Kidney epithelial cell (primary cell): ENCODE measurements around the gene THTPA. TPM values are rescaled to one million over a fixed set of nuclear protein-coding genes. Genes with fewer than 3 reads are reported as not detected.

Source experiments
- DNase-seq: peaks from one replicate; pipeline ENCODE4 v3.0.0-alpha.2; 2010; ENCODE audit warnings: low read depth
- H3K27me3 ChIP-seq: 2 replicates; pipeline ENCODE4 v1.6.0; 2011; ENCODE audit warnings: low read length; ENCODE audit not compliant: control insufficient read depth, insufficient read depth
- H3K36me3 ChIP-seq: 2 replicates; pipeline ENCODE4 v1.5.1; 2011; ENCODE audit warnings: low read length; ENCODE audit not compliant: control insufficient read depth, insufficient read depth
- H3K4me3 ChIP-seq: 2 replicates; pipeline ENCODE4 v1.5.1; 2011; ENCODE audit warnings: low read depth, mild to moderate bottlenecking, control low read depth, low read length
- CTCF ChIP-seq: IDR thresholded peaks from 2 replicates; pipeline ENCODE4 v1.5.1; 2011; ENCODE audit warnings: mild to moderate bottlenecking, moderate library complexity, low read length, control low read depth, inconsistent platforms; ENCODE audit not compliant: insufficient read depth, poor library complexity, severe bottlenecking
- total RNA-seq: library from RNA; depleted of rRNA; stranded (reverse); fragments of >200 nt; gene quantifications from 2 replicates; pipeline ENCODE4 v1.2.3, GENCODE V29; 2015

Gene THTPA
- total RNA-seq, 1 donor from 2014 or later, result 8.5 TPM

DNA sequence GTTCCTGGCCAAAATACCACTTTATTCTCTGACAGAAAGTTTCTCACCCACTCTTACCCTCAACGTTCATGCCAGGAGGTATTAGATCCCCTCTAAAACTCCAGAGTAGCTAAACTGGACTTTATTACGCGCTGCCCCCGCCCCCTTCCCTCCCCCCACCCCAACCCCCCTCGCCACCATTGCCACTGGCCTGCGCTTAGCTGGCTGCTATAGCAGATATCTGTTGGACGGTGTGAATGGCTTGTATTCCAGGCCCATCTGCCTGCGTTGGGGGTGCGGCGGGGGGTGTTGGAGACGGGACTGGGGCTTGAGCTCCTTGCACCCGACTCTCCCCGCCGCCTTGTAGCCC, 564 bp upstream of the THTPA start:
- H3K36me3 ChIP-seq, result peaks cover 4% of the 10 kb centered on the region
- DNase-seq, result no peak
- H3K4me3 ChIP-seq, result peak overlapping the region; percentile 91
- no peaks in the 10 kb centered on the region for H3K27me3 ChIP-seq
- no peak for TF ChIP-seq CTCF

DNA sequence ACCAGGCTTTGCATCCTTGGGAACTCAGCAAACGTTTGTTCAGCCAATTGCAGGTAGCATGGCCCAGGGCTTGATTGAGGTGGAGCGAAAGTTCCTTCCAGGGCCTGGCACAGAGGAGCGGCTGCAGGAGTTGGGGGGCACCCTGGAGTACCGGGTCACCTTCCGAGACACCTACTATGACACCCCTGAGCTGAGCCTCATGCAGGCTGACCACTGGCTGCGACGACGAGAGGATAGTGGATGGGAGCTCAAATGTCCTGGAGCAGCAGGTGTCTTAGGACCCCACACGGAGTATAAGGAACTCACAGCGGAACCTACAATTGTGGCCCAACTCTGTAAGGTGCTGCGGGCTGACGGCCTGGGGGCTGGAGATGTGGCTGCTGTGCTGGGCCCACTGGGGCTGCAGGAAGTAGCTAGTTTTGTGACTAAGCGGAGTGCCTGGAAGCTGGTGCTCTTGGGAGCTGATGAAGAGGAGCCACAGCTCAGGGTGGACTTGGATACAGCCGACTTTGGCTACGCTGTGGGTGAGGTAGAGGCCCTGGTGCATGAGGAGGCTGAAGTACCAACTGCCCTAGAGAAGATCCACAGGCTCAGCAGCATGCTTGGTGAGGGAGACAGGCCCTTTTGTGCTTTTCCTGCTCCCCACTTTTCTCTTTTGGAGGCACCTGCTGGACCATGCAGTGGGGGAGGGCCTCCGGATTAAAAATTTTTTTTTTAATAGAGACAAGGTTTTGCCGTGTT, 799 bp downstream of the THTPA start:
- DNase-seq, result no peak
- H3K4me3 ChIP-seq, result peak overlapping the region; percentile 91
- TF ChIP-seq CTCF, result no peak
- H3K27me3 ChIP-seq, result no peaks in the 10 kb centered on the region
- H3K36me3 ChIP-seq, result peaks cover 6% of the 10 kb centered on the region

DNA sequence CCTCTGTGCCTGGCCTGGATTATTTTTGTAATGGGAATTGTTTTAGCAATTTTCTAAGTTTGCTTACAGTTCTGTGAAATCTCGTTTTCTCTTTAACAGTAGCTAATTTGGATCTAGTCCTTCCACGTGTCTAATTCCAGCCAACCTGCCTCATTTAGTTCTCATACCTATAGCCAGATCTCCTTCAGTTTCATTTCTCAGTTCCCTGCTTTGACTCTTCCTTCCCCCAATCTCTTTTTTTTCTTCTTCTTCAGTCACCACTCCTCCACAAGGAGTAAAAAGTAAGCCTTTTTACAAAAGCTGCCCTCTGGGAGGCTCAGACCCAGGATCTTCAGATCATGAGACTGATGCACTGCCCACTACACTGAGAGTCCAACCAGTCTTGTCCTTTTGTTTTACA, 1.4 kb downstream of the THTPA start:
- no peak overlapping the region for H3K4me3 ChIP-seq
- no peak for DNase-seq
- no peak for TF ChIP-seq CTCF

GRCh38 chr14:23557946-23558345, 1.9 kb downstream of the THTPA start:
- Histone ChIP-seq H3K4me3 (no peak overlapping the region), H3K27me3 (no peaks in the 10 kb centered on the region), H3K36me3 (peaks cover 6% of the 10 kb centered on the region)
- no peak for DNase-seq
- TF ChIP-seq CTCF, result no peak

More for the DNA sequence above, 1.4 kb downstream of the THTPA start:
- Histone ChIP-seq H3K27me3 (no peaks in the 10 kb centered on the region), H3K36me3 (peaks cover 6% of the 10 kb centered on the region)

DNA sequence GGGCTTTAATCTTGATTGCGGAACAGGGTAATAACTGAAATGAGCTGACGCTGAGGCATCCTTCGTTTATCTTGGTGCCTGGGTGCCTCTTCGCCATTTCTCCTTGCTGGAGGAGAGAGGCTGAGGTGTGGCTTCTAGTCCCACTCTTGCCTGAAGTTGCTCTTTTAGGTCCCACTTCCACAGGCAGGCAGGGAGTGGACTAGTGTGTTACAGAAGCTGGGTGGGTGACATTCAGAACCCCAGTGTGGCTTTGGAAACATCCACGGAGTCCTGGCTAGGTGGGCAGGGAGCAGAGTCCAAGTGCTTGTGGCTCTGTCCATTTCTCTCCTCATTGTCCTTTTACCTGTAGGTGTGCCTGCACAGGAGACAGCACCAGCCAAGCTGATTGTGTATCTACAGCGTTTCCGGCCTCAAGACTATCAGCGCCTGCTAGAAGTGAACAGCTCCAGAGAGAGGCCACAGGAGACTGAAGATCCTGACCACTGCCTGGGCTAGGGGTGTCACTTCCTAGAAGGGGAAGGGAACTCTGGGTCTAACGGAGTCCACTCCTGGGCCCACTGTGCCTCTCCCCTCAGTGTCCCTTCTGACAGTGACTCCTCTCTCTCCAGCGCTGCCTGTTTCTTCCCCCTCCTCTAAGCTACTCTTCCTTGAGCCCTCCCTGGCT, 2.4 kb downstream of the THTPA start:
- DNase-seq, result no peak
- no peak for TF ChIP-seq CTCF
- Histone ChIP-seq H3K4me3 (no peak overlapping the region), H3K27me3 (no peaks in the 10 kb centered on the region), H3K36me3 (peaks cover 6% of the 10 kb centered on the region)
